Hepatic stellate cell (primary cell): ENCODE results near the gene RPS15.
"Not testable (repeated sequence)": the region's sequence is repeated elsewhere in the genome, so short reads cannot be mapped to it uniquely, and the experiment has no call there.

Experiments used
- DNase-seq: peaks from one replicate; pipeline ENCODE4 v3.0.0; 2011; ENCODE audit warnings: low spot score

Gene RPS15

GRCh38 chr19:1402411-1403070 is 35.7 kb upstream of the RPS15 start:
- DNase-seq: no peak

GRCh38 chr19:1406774-1407527 is 31.2 kb upstream of the RPS15 start:
- peak; percentile 98 for DNase-seq

- DNase-seq: no peak
Measured at GRCh38 chr19:1407528-1408299, 30.5 kb upstream of the RPS15 start, which contains the start of gene DAZAP1. Gene DAZAP1, plus strand, starts transcription at chr19:1407586. Its CDS starts 188 bp downstream, at chr19:1407774.

- DNase-seq: peak; percentile 63
Measured at GRCh38 chr19:1408300-1409203, 29.6 kb upstream of the RPS15 start.

GRCh38 chr19:1409204-1410005 is 28.8 kb upstream of the RPS15 start:
- no peak for DNase-seq

- DNase-seq: no peak
Measured at GRCh38 chr19:1410136-1410786, 27.9 kb upstream of the RPS15 start.

- no peak for DNase-seq
Measured at GRCh38 chr19:1410789-1411188, 27.4 kb upstream of the RPS15 start.

GRCh38 chr19:1411255-1412191 is 26.7 kb upstream of the RPS15 start:
- peak; percentile 59 for DNase-seq

- DNase-seq: no peak
Measured at GRCh38 chr19:1412323-1412923, 25.8 kb upstream of the RPS15 start.

GRCh38 chr19:1412995-1413800 is 25.0 kb upstream of the RPS15 start:
- no peak for DNase-seq

GRCh38 chr19:1416014-1416841 is 22.0 kb upstream of the RPS15 start:
- peak; percentile 40 for DNase-seq

- no peak for DNase-seq
Measured at GRCh38 chr19:1417145-1417544, 21.1 kb upstream of the RPS15 start.

GRCh38 chr19:1417681-1418495 is 20.3 kb upstream of the RPS15 start:
- no peak for DNase-seq

- no peak for DNase-seq
Measured at GRCh38 chr19:1418496-1418775, 19.8 kb upstream of the RPS15 start.

- no peak for DNase-seq
Measured at GRCh38 chr19:1418951-1419738, 19.1 kb upstream of the RPS15 start.

GRCh38 chr19:1420085-1420484 is 18.1 kb upstream of the RPS15 start:
- DNase-seq: not testable (repeated sequence)
